ENCODE results near the gene PDE3A.
A peak's percentile ranks its signal among the peaks of the same experiment; 100 is the strongest.

The PDE3A gene

DNA sequence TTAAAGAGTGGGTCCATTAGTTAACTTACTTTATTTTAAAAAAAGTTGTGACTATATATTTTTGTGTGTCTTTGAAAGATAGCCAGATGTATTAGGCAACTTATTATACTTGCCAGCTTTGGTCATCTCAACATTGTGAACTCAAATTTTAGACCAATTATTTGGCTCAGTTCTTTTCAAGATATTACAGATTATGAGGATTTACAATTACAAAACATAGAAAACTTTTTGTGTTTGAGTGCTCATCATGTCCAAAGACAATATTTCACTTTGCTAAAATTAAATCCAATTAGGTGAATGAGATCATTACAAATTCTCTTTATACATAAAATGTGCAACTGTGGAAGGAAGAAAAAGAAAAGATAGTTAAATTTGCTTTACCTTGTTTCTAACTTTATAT, 18.3 kb upstream of the PDE3A start:
- no peak for DNase-seq (ENCODE audit: low read depth)
- TF ChIP-seq, protein P1, sequence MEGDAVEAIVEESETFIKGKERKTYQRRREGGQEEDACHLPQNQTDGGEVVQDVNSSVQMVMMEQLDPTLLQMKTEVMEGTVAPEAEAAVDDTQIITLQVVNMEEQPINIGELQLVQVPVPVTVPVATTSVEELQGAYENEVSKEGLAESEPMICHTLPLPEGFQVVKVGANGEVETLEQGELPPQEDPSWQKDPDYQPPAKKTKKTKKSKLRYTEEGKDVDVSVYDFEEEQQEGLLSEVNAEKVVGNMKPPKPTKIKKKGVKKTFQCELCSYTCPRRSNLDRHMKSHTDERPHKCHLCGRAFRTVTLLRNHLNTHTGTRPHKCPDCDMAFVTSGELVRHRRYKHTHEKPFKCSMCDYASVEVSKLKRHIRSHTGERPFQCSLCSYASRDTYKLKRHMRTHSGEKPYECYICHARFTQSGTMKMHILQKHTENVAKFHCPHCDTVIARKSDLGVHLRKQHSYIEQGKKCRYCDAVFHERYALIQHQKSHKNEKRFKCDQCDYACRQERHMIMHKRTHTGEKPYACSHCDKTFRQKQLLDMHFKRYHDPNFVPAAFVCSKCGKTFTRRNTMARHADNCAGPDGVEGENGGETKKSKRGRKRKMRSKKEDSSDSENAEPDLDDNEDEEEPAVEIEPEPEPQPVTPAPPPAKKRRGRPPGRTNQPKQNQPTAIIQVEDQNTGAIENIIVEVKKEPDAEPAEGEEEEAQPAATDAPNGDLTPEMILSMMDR (IDR thresholded peaks at IDR 0.05; ENCODE audit: control insufficient read depth, insufficient read depth, low read depth, low read length, missing control alignments): no peak
- H3K4me3 ChIP-seq (ENCODE audit: control insufficient read depth, low read depth, low read length): no peak overlapping the region

GRCh38 chr12:20350495-20350894, 17.8 kb upstream of the PDE3A start:
- H3K4me3 ChIP-seq (ENCODE audit: control insufficient read depth, low read depth, low read length): no peak overlapping the region
- DNase-seq (ENCODE audit: low read depth): peak; percentile 77
- TF ChIP-seq, protein P1 (IDR thresholded peaks at IDR 0.05; ENCODE audit: control insufficient read depth, insufficient read depth, low read depth, low read length, missing control alignments): no peak

DNA sequence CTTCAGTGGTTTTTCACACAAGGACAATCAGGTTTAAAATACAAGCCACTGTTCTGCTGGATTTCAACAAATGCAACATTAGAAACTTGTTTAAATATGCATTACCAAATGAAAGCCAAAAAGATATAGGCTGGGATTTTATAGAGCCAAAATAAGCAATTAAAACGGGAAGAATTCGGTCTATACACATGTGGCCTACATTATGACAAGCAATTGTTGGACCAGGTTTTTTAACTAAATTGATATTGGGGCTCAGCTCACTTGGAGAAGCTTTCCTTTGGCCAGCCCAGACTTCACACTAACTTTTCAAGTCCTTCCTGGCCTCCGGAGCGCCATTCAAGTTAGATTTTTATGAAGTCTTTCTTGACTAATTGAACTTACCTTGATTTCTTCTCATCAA, 16.9 kb upstream of the PDE3A start:
- TF ChIP-seq, protein P1 (IDR thresholded peaks at IDR 0.05; ENCODE audit: control insufficient read depth, insufficient read depth, low read depth, low read length, missing control alignments): no peak
- H3K4me3 ChIP-seq (ENCODE audit: control insufficient read depth, low read depth, low read length): no peak overlapping the region
- no peak for DNase-seq (ENCODE audit: low read depth)

DNA sequence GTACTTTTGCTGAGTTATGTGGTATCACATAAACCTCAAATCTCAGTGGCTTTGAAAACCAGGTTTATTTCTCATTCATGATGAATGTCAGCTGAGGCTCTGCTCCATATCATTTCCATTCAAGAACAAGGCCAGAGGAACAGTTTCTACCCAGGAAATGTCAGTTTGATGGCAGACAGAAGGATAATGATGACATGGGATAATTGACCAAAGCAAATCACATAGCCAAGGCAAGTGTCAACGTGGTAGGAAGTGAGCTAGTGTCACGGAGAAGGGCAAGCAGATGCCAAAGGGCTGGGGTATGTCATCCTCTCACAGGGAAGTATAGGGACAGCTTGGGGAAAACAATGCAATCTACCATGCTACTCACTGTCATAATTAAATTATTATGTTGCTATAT, 12.3 kb upstream of the PDE3A start:
- TF ChIP-seq, protein P1 (IDR thresholded peaks at IDR 0.05; ENCODE audit: control insufficient read depth, insufficient read depth, low read depth, low read length, missing control alignments): no peak
- no peak overlapping the region for H3K4me3 ChIP-seq (ENCODE audit: control insufficient read depth, low read depth, low read length)
- no peak for DNase-seq (ENCODE audit: low read depth)

DNA sequence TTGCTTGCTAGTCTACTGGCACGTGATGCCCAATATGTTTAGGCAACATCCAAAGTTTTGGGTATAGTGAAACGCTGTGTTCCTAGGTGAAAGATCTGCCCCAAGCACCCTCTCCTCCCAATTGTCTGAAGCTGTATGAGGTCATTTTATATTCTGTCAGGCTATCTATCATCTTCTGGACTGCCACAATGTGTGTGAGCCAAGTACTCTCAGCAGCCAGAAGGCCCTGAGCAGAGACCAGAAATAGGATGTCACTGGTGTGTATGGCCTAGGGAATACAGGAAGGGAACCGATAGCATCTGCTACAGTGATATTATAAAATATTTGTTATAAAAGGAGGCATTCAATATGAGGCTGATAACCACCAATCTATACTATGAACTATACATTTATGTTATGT, 7.9 kb upstream of the PDE3A start:
- DNase-seq (ENCODE audit: low read depth): no peak
- TF ChIP-seq, protein P1 (IDR thresholded peaks at IDR 0.05; ENCODE audit: control insufficient read depth, insufficient read depth, low read depth, low read length, missing control alignments): no peak
- no peak overlapping the region for H3K4me3 ChIP-seq (ENCODE audit: control insufficient read depth, low read depth, low read length)

DNA sequence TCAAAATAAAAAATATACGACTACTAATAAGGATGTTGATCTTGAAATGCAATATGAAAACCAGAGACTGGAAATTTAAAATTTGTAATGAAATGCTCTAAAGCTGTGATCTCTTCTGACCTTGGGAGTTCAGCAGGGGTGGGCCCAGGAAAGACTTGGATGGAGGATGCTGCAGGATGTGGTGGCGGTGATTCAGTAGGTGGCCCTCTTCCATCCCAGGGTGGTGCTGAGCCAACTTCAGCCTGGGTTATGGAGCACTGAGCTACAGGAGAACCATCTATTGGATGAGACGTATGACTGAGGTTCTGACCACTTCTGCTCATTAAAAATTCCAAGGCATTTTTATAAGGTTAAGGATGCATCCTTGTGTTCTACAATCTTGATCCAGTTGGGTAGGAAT, 6.9 kb upstream of the PDE3A start:
- DNase-seq (ENCODE audit: low read depth): no peak
- no peak overlapping the region for H3K4me3 ChIP-seq (ENCODE audit: control insufficient read depth, low read depth, low read length)
- TF ChIP-seq, protein P1 (IDR thresholded peaks at IDR 0.05; ENCODE audit: control insufficient read depth, insufficient read depth, low read depth, low read length, missing control alignments): no peak

- no peak for DNase-seq (ENCODE audit: low read depth)
- H3K4me3 ChIP-seq (ENCODE audit: control insufficient read depth, low read depth, low read length): no peak overlapping the region
- TF ChIP-seq, protein P1 (IDR thresholded peaks at IDR 0.05; ENCODE audit: control insufficient read depth, insufficient read depth, low read depth, low read length, missing control alignments): no peak
Measured at GRCh38 chr12:20364501-20364900, 3.8 kb upstream of the PDE3A start.
